H54 (cell line): ENCODE results near the gene DACT3.

ENCODE experiments used
- DNase-seq: peaks from one replicate; pipeline ENCODE4 v3.0.0; 2011; ENCODE audit warnings: low spot score, mixed read lengths; ENCODE audit not compliant: insufficient read length
- FAIRE-seq: peaks from 3 replicates; lab custom pipeline; 2011; peaks lifted over from hg19 to GRCh38; lab: Jason Lieb, UNC
- POLR2A ChIP-seq: IDR thresholded peaks from 2 replicates; pipeline ENCODE4 v1.6.1; 2011; ENCODE audit warnings: low read depth, mild to moderate bottlenecking, low read length

Gene DACT3

GRCh38 chr19:46599716-46600373, 61.1 kb downstream of the DACT3 start:
- no peak for TF ChIP-seq POLR2A
- FAIRE-seq, result no peak
- DNase-seq, result no peak

GRCh38 chr19:46598372-46598917, 62.5 kb downstream of the DACT3 start:
- no peak for TF ChIP-seq POLR2A
- FAIRE-seq (no peak), DNase-seq (no peak)
